ENCODE measurements around the gene CINP. TPM values are rescaled to one million over a fixed set of nuclear protein-coding genes. Genes with fewer than 3 reads are reported as not detected.

Gene CINP
- total and polyA plus RNA-seq, 7 donors = 22.5 to 42.4 (median 33.5) TPM

GRCh38 chr14:102316743-102317563, 45.7 kb downstream of the CINP start:
- peak; percentile 73 for TF ChIP-seq CTCF (IDR thresholded peaks at IDR 0.05)
- peaks cover 33% of the 10 kb centered on the region for H3K4me1 ChIP-seq
- 1 to 2% (median 1%) methylated on average over 50 to 54 of the region's 54 CpGs for WGBS, 3 donors

GRCh38 chr14:102316338-102316742, 46.4 kb downstream of the CINP start:
- Histone ChIP-seq H3K27me3 (ENCODE audit: insufficient read depth in 3 of 3, low read length in 2 of 3) (no peaks in the 10 kb centered on the region), H3K36me3 (ENCODE audit: insufficient read depth in 1 of 2, low read depth in 1 of 2) (no peaks in the 10 kb centered on the region), H3K9me3 (no peaks in the 10 kb centered on the region), H3K4me3 (peak overlapping the region; percentile 70), H3K4me1 (peaks cover 33% of the 10 kb centered on the region), H3K27ac (peak overlapping the region; percentile 99)
- intact Hi-C loops (cut with DNase I) = loop anchor here (5.0 to 10.0 kb wide), 2 partner anchors 229 to 352 kb away; partner anchors contain the start of genes DYNC1H1 (in 2 of the 2) and HSP90AA1 (in 1 of the 2)
- DNase-seq (no peak), ATAC-seq (no peak)
- 2 to 8% (median 2%) methylated on average over 10 of the region's 10 CpGs for WGBS, 3 donors
- no peak for TF ChIP-seq CTCF (IDR thresholded peaks at IDR 0.05)

More at GRCh38 chr14:102316743-102317563, 45.7 kb downstream of the CINP start:
- H3K36me3 ChIP-seq (ENCODE audit: insufficient read depth in 1 of 2, low read depth in 1 of 2) = peaks cover 0 to 2% of the 10 kb centered on the region in 2 donors
- H3K27ac ChIP-seq = peak overlapping the region; percentile 99
- DNase-seq = peak; percentile 91 to 96
- intact Hi-C loops (cut with DNase I) = loop anchor here (5.0 to 10.0 kb wide), 2 partner anchors 230 to 352 kb away; partner anchors contain the start of genes DYNC1H1 (in 2 of the 2) and HSP90AA1 (in 1 of the 2)
- H3K4me3 ChIP-seq = peak overlapping the region; percentile 70
- no peaks in the 10 kb centered on the region for H3K9me3 ChIP-seq
- H3K27me3 ChIP-seq (ENCODE audit: insufficient read depth in 3 of 3, low read length in 2 of 3) = no peaks in the 10 kb centered on the region
- ATAC-seq = peak; percentile 72 to 76 (median 74)

- no peaks in the 10 kb centered on the region for H3K9me3 ChIP-seq
- no peak for TF ChIP-seq CTCF (IDR thresholded peaks at IDR 0.05)
- no peaks in the 10 kb centered on the region for H3K36me3 ChIP-seq (ENCODE audit: insufficient read depth in 1 of 2, low read depth in 1 of 2)
- DNase-seq (no peak), ATAC-seq (no peak)
- peak overlapping the region; percentile 19 for H3K27ac ChIP-seq
- H3K27me3 ChIP-seq (ENCODE audit: insufficient read depth in 3 of 3, low read length in 2 of 3) = no peaks in the 10 kb centered on the region
- H3K4me1 ChIP-seq = peaks cover 26% of the 10 kb centered on the region
- intact Hi-C loops (cut with DNase I) = loop anchor here (2.0 to 10.0 kb wide), 3 partner anchors 80 to 350 kb away; partner anchors contain the start of genes DYNC1H1 (in 2 of the 2) and HSP90AA1 (in 1 of the 2)
- H3K4me3 ChIP-seq = no peak overlapping the region
- WGBS, 3 donors = 50 to 87% (median 71%) methylated on average over 6 of the region's 6 CpGs
Measured at GRCh38 chr14:102315121-102315520, 47.6 kb downstream of the CINP start.

GRCh38 chr14:102314242-102315011, 48.3 kb downstream of the CINP start:
- peaks cover 26% of the 10 kb centered on the region for H3K4me1 ChIP-seq
- H3K9me3 ChIP-seq = no peaks in the 10 kb centered on the region
- no peaks in the 10 kb centered on the region for H3K36me3 ChIP-seq (ENCODE audit: insufficient read depth in 1 of 2, low read depth in 1 of 2)
- peak; percentile 56 to 62 (median 59) for ATAC-seq
- intact Hi-C loops (cut with DNase I) = loop anchor here (1.0 to 10.0 kb wide), 6 partner anchors 79 to 350 kb away; partner anchors contain the start of genes DYNC1H1 (in 2 of the 2) and HSP90AA1 (in 1 of the 2)
- peak; percentile 93 for TF ChIP-seq CTCF (IDR thresholded peaks at IDR 0.05)
- DNase-seq = peak; percentile 85 to 93
- H3K27me3 ChIP-seq (ENCODE audit: insufficient read depth in 3 of 3, low read length in 2 of 3) = no peaks in the 10 kb centered on the region
- 9 to 10% (median 9%) methylated on average over 51 to 52 of the region's 52 CpGs for WGBS, 3 donors
- H3K4me3 ChIP-seq = peak overlapping the region; percentile 71
- H3K27ac ChIP-seq = peak overlapping the region; percentile 65

Measured in psoas muscle (tissue), 8 donors.